HepG2 (cell line): ENCODE data around the gene CPB2. TPM values are rescaled to one million over a fixed set of nuclear protein-coding genes. Genes with fewer than 3 reads are reported as not detected.
A peak's percentile ranks its signal among the peaks of the same experiment; 100 is the strongest.

Experiments used
- ADNP ChIP-seq: sonication (generic); formaldehyde crosslinking; IDR thresholded peaks from 2 replicates; pipeline ENCODE4 v1.4.0; 2020; ENCODE audit warnings: missing genetic modification reagents
- AFF4 ChIP-seq: sonication (generic); formaldehyde crosslinking; IDR thresholded peaks from 2 replicates; pipeline ENCODE4 v1.4.0; 2020; ENCODE audit warnings: missing genetic modification reagents
- AKNA ChIP-seq: sonication (generic); formaldehyde crosslinking; IDR thresholded peaks from 2 replicates; pipeline ENCODE4 v1.4.0; 2020; ENCODE audit warnings: missing genetic modification reagents, borderline replicate concordance
- DRAP1 ChIP-seq: IDR thresholded peaks from 2 replicates; pipeline ENCODE4 v1.6.1; 2016; ENCODE audit warnings: missing genetic modification reagents, missing compliant biosample characterization
- EEA1 ChIP-seq: sonication (generic); formaldehyde crosslinking; IDR thresholded peaks from 2 replicates; pipeline ENCODE4 v1.5.1; 2020; ENCODE audit warnings: mild to moderate bottlenecking, missing genetic modification reagents, borderline replicate concordance
- FOXA3 ChIP-seq: IDR thresholded peaks from 2 replicates; pipeline ENCODE4 v1.6.1; 2016; ENCODE audit warnings: missing genetic modification reagents, missing compliant biosample characterization
- GATAD2A ChIP-seq: IDR thresholded peaks from 2 replicates; pipeline ENCODE4 v1.6.1; 2016
- HMG20A ChIP-seq: IDR thresholded peaks from 2 replicates; pipeline ENCODE4 v1.6.1; 2016; ENCODE audit warnings: borderline replicate concordance
- HNRNPL ChIP-seq: fragments of 200-400 bp; formaldehyde crosslinking; IDR thresholded peaks from 2 replicates; pipeline ENCODE4 v1.6.1; 2017; ENCODE audit warnings: mild to moderate bottlenecking, low read depth, low read length
- NR2F2 ChIP-seq: IDR thresholded peaks from 2 replicates; pipeline ENCODE4 v1.6.1; 2012; ENCODE audit warnings: low read depth, inconsistent platforms, borderline replicate concordance
- NR2F6 ChIP-seq, 2 experiments: IDR thresholded peaks; 2 replicates each; pipeline ENCODE4 v1.6.1; 2016; ENCODE audit warnings: antibody characterized with exemption in 1 of 2, mild to moderate bottlenecking in 1 of 2
- RCOR2 ChIP-seq: IDR thresholded peaks from 2 replicates; pipeline ENCODE4 v1.6.1; 2016; ENCODE audit warnings: missing biosample characterization, missing genetic modification reagents
- RFX5 ChIP-seq: IDR thresholded peaks from 2 replicates; pipeline ENCODE4 v1.6.1; 2011; ENCODE audit warnings: low read depth, low read length, improper control_type of control experiment
- SMAD1 ChIP-seq: sonication (generic); formaldehyde crosslinking; IDR thresholded peaks from 2 replicates; pipeline ENCODE4 v1.4.0; 2020; ENCODE audit warnings: missing genetic modification reagents, low read depth, mild to moderate bottlenecking, borderline replicate concordance
- SOX5 ChIP-seq: IDR thresholded peaks from 2 replicates; pipeline ENCODE4 v1.6.1; 2016; ENCODE audit warnings: borderline replicate concordance
- TAF1 ChIP-seq: sonication (generic); formaldehyde crosslinking; IDR thresholded peaks from 2 replicates; pipeline ENCODE4 v1.4.0; 2020; ENCODE audit warnings: missing genetic modification reagents
- TEAD2 ChIP-seq: sonication (generic); formaldehyde crosslinking; IDR thresholded peaks from 2 replicates; pipeline ENCODE4 v1.9.0; 2021; ENCODE audit warnings: missing genetic modification reagents
- TSC22D2 ChIP-seq: sonication (generic); formaldehyde crosslinking; IDR thresholded peaks from 2 replicates; pipeline ENCODE4 v1.5.1; 2020; ENCODE audit warnings: missing genetic modification reagents, mild to moderate bottlenecking, borderline replicate concordance
- ZNF431 ChIP-seq: sonication (generic); formaldehyde crosslinking; IDR thresholded peaks from 2 replicates; pipeline ENCODE4 v1.9.0; 2022; ENCODE audit warnings: missing genetic modification reagents, low read depth, mild to moderate bottlenecking, borderline replicate concordance
- ZNF670 ChIP-seq: sonication (generic); formaldehyde crosslinking; IDR thresholded peaks from 2 replicates; pipeline ENCODE4 v1.8.0; 2022; ENCODE audit warnings: mild to moderate bottlenecking, missing genetic modification reagents, borderline replicate concordance
- ZNF792 ChIP-seq: IDR thresholded peaks from 2 replicates; pipeline ENCODE4 v1.6.1; 2016
- ZNF878 ChIP-seq: sonication (generic); formaldehyde crosslinking; IDR thresholded peaks from 2 replicates; pipeline ENCODE4 v1.8.1; 2023; ENCODE audit warnings: mild to moderate bottlenecking, missing genetic modification reagents, moderate library complexity
- polyA plus RNA-seq, 8 experiments: library from polyadenylated mRNA; depleted of rRNA in 3 of 8; stranded (reverse) in 7 of 8; unstranded in 1 of 8; fragments of >200 nt; fragmentation: Illumina TruSeq in 4 of 8; extraction: Trizol in 4 of 8; gene quantifications; 2 replicates each; pipeline versions ENCODE4 v1.2.1 to v1.2.3, GENCODE V29; 2011 to 2016; ENCODE audit warnings: low read depth in 4 of 8, missing spikeins in 1 of 8, mixed read lengths in 1 of 8; ENCODE audit not compliant: insufficient read depth in 1 of 8
- total RNA-seq, 5 experiments: library from RNA; depleted of rRNA; stranded (reverse); fragments of >200 nt; fragmentation: Illumina TruSeq; extraction: Trizol; gene quantifications; 2 replicates each; pipeline ENCODE4 v1.2.3, GENCODE V29; 2016; ENCODE audit warnings: low read depth in 1 of 5

The CPB2 gene
- total and polyA plus RNA-seq, 2 of the 13 experiments (the other 11 are each of a cell fraction or from before 2014, with no cell fraction given) = 125 to 140 TPM

- TF ChIP-seq AFF4 (CRISPR knock-in tag) = no peak
- TF ChIP-seq RFX5 = no peak
- peak; percentile 63 for TF ChIP-seq TAF1 (CRISPR knock-in tag)
- TF ChIP-seq ZNF878 (CRISPR knock-in tag) = no peak; the same call in none of the 2 replicates
- TF ChIP-seq EEA1 (CRISPR knock-in tag) = no peak
- TF ChIP-seq AKNA = no peak
- TF ChIP-seq SOX5 (CRISPR knock-in tag) = no peak; the same call in 1 of the 2 replicates
- TF ChIP-seq GATAD2A (CRISPR knock-in tag) = no peak
- TF ChIP-seq ZNF670 (CRISPR knock-in tag) = no peak
- no peak for TF ChIP-seq ADNP (CRISPR knock-in tag)
- no peak for TF ChIP-seq TSC22D2 (CRISPR knock-in tag)
- no peak for TF ChIP-seq RCOR2
- TF ChIP-seq SMAD1 (CRISPR knock-in tag) = no peak
- peak; percentile 46 for TF ChIP-seq FOXA3 (CRISPR knock-in tag)
- TF ChIP-seq ZNF792 (CRISPR knock-in tag) = no peak
- no peak for TF ChIP-seq NR2F6 (IDR thresholded peaks at IDR 0.05)
- no peak for TF ChIP-seq NR2F6 (CRISPR knock-in tag; IDR thresholded peaks at IDR 0.05)
- no peak for TF ChIP-seq TEAD2 (CRISPR knock-in tag)
- 0 out of 2 replicates have a peak, but pooled peaks have one; percentile 53 for TF ChIP-seq ZNF431
- no peak for TF ChIP-seq HMG20A (CRISPR knock-in tag)
- TF ChIP-seq NR2F2 = no peak
- peak; percentile 41; the same call in 1 of the 2 replicates for TF ChIP-seq DRAP1
- TF ChIP-seq HNRNPL = no peak
Observed at GRCh38 chr13:46052319-46053161, 52.3 kb downstream of the CPB2 start, which contains the start of gene ZC3H13 (continued).
